ENCODE results near the gene TOMM5. TPM values are rescaled to one million over a fixed set of nuclear protein-coding genes. Genes with fewer than 3 reads are reported as not detected.

The TOMM5 gene
- polyA plus RNA-seq, 1 experiment, result 207 TPM

DNA sequence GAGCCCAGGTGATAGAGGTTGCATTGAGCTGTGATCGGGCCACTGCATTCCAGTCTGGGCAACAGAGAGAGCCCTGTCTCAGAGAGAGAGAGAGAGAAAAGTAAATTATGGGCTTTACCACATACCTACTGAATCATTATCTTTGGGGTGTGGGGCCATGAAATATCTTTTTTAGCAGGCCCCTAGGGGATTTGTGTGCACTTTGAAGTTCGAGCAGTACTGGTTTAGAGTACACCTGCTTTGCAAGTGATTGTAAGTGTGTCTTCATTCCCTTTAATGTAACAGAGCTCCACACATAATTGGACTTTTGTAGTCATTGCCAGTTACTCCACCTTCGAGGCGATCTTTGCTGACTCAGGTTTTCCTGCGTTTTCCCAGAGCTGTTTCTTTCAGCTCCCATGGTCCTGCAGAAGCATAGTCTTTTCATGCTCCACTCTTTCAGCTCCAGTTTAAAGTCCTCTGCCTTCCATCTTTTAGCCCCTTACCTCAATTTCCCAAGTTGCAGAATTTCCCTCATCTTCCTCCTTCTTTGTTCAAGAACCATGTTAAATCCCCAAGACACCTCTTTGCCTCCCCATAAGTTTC is 34.4 kb upstream of the TOMM5 start:
- Histone ChIP-seq H3K4me3 (ENCODE audit: low read depth, low read length) (no peak overlapping the region), H3K9me3 (ENCODE audit: control insufficient read depth, insufficient read depth, low read length) (no peaks in the 10 kb centered on the region), H3K27me3 (ENCODE audit: control insufficient read depth, insufficient read depth, low read length) (peaks cover 29% of the 10 kb centered on the region), H3K27ac (ENCODE audit: low read depth, low read length) (no peak overlapping the region)
- ChIA-PET CTCF (no interaction called here), POLR2A (no interaction called here)
- DNase-seq (ENCODE audit: low read depth, low spot score), result no peak
- TF ChIP-seq, protein P1, sequence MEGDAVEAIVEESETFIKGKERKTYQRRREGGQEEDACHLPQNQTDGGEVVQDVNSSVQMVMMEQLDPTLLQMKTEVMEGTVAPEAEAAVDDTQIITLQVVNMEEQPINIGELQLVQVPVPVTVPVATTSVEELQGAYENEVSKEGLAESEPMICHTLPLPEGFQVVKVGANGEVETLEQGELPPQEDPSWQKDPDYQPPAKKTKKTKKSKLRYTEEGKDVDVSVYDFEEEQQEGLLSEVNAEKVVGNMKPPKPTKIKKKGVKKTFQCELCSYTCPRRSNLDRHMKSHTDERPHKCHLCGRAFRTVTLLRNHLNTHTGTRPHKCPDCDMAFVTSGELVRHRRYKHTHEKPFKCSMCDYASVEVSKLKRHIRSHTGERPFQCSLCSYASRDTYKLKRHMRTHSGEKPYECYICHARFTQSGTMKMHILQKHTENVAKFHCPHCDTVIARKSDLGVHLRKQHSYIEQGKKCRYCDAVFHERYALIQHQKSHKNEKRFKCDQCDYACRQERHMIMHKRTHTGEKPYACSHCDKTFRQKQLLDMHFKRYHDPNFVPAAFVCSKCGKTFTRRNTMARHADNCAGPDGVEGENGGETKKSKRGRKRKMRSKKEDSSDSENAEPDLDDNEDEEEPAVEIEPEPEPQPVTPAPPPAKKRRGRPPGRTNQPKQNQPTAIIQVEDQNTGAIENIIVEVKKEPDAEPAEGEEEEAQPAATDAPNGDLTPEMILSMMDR (IDR thresholded peaks at IDR 0.05; ENCODE audit: low read depth, low read length), result no peak

DNA sequence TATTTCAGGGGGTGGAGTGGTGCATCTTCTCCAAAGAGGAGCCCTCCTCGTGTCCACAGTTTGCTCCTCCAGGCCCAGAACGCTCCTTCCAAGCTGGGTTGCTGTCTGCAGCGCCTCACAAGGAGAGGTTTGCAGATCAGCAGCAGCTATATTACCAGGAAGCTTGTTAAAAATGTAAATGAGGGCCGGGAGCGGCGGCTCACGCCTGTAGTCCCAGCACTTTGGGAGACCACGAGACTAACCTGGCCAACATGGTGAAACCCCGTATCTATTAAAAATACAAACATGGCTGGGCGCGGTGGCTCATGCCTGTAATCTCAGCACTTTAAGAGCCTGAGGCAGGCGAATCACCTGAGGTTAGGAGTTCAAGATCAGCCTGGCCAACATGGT is 33.4 kb upstream of the TOMM5 start:
- POLR2A ChIA-PET, result interaction anchor here (0.6 kb wide), 1 partner anchor 125 kb away, joined by 3 read pairs; no protein-coding TSS in a partner anchor
- no peak for DNase-seq (ENCODE audit: low read depth, low spot score)
- no peak overlapping the region for H3K27ac ChIP-seq (ENCODE audit: low read depth, low read length)
- CTCF ChIA-PET, result interaction anchor here (0.8 kb wide), 1 partner anchor 638 kb away, joined by 3 read pairs; no protein-coding TSS in a partner anchor
- TF ChIP-seq, protein P1 (IDR thresholded peaks at IDR 0.05; ENCODE audit: low read depth, low read length), result no peak
- peaks cover 29% of the 10 kb centered on the region for H3K27me3 ChIP-seq (ENCODE audit: control insufficient read depth, insufficient read depth, low read length)
- no peak overlapping the region for H3K4me3 ChIP-seq (ENCODE audit: low read depth, low read length)
- no peaks in the 10 kb centered on the region for H3K9me3 ChIP-seq (ENCODE audit: control insufficient read depth, insufficient read depth, low read length)

DNA sequence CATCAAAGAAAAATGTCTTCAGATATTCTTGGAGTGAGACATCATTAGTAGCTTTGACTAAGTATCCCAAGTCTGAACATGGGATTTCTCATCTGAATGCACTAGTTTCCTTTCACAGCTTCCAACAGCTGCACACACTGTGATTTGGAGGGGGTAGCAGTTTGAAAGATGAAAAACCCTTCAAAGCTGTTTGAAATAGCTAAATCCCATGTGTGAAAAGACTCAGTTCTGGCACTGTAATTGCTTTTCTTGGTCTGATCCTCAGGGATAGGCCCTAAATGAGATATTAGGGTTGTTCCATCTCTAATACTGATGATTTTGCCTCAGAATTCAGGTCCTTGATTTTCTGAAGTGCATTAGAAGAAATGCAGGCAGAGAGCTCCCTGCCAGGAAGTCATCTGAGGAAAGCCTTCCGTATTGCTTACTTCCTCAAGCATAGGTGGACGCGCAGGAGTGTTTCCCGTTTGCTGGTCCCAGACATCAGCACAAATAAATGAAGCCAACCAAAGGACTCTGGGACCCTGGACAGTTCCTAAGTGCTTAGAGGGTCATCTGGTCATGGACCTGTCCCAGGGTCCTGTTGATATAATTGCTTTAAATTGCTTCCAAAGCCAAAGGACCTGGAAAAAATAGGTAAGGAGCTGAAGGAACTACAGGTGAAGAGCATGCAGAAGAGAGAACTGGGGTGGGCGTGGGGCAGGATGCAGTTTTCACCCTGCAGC is 32.8 kb upstream of the TOMM5 start:
- DNase-seq (ENCODE audit: low read depth, low spot score), result no peak
- CTCF ChIA-PET, result interaction anchor here (0.8 kb wide), 1 partner anchor 638 kb away, joined by 3 read pairs; no protein-coding TSS in a partner anchor
- POLR2A ChIA-PET, result interaction anchor here (0.6 kb wide), 1 partner anchor 126 kb away, joined by 3 read pairs; no protein-coding TSS in a partner anchor
- H3K4me3 ChIP-seq (ENCODE audit: low read depth, low read length), result no peak overlapping the region
- H3K9me3 ChIP-seq (ENCODE audit: control insufficient read depth, insufficient read depth, low read length), result no peaks in the 10 kb centered on the region
- H3K27me3 ChIP-seq (ENCODE audit: control insufficient read depth, insufficient read depth, low read length), result peaks cover 29% of the 10 kb centered on the region
- H3K27ac ChIP-seq (ENCODE audit: low read depth, low read length), result no peak overlapping the region
- TF ChIP-seq, protein P1 (IDR thresholded peaks at IDR 0.05; ENCODE audit: low read depth, low read length), result no peak

DNA sequence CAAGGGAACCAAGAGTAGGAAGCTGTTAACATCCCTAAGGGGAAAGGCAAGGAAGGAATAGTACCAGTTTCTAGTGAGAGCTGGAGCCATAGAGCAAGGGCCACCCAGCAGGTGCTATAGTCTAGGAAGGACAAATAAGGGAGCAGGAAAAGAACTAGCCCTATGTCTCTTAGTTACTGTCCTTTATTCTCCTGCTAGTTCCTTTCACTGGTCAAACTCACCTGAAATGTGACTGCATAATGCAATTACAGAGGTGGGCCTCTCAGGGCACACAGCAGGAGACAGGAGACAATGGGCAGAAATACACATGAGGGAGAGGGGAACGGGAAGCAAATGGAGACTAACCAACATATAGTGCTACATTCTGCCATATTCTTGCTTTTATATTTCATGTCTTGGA is 31.7 kb upstream of the TOMM5 start:
- peaks cover 29% of the 10 kb centered on the region for H3K27me3 ChIP-seq (ENCODE audit: control insufficient read depth, insufficient read depth, low read length)
- no peak overlapping the region for H3K27ac ChIP-seq (ENCODE audit: low read depth, low read length)
- CTCF ChIA-PET, result no interaction called here
- TF ChIP-seq, protein P1 (IDR thresholded peaks at IDR 0.05; ENCODE audit: low read depth, low read length), result no peak
- POLR2A ChIA-PET, result no interaction called here
- H3K9me3 ChIP-seq (ENCODE audit: control insufficient read depth, insufficient read depth, low read length), result no peaks in the 10 kb centered on the region
- H3K4me3 ChIP-seq (ENCODE audit: low read depth, low read length), result no peak overlapping the region
- no peak for DNase-seq (ENCODE audit: low read depth, low spot score)

DNA sequence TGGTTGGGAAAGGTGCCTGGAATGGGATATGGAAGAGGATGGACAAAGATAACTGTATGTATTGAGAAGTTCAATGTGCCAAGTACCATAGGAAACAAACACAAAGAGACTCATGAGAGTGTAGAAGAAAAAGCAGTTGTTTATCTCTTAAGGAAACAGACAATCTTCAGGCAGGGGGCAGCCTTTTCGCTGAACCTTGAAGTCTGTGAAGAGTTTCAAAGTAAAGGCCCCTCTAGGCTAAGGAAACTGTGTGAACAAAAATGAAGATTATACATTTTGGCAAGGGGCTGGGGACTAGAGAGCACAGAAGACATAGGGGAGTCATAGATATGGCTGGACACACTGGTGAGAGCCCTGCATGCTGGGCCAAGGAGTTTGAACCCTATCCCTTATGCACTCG is 30.9 kb upstream of the TOMM5 start:
- POLR2A ChIA-PET, result no interaction called here
- H3K27ac ChIP-seq (ENCODE audit: low read depth, low read length), result no peak overlapping the region

More for the DNA sequence above, 30.9 kb upstream of the TOMM5 start:
- Histone ChIP-seq H3K27me3 (ENCODE audit: control insufficient read depth, insufficient read depth, low read length) (peaks cover 29% of the 10 kb centered on the region), H3K9me3 (ENCODE audit: control insufficient read depth, insufficient read depth, low read length) (no peaks in the 10 kb centered on the region), H3K4me3 (ENCODE audit: low read depth, low read length) (no peak overlapping the region)
- TF ChIP-seq, protein P1 (IDR thresholded peaks at IDR 0.05; ENCODE audit: low read depth, low read length), result no peak
- CTCF ChIA-PET, result no interaction called here
- no peak for DNase-seq (ENCODE audit: low read depth, low spot score)

Measured in AG04450 (cell line).